Measurements from ENCODE around the gene ZNF516.

DNA sequence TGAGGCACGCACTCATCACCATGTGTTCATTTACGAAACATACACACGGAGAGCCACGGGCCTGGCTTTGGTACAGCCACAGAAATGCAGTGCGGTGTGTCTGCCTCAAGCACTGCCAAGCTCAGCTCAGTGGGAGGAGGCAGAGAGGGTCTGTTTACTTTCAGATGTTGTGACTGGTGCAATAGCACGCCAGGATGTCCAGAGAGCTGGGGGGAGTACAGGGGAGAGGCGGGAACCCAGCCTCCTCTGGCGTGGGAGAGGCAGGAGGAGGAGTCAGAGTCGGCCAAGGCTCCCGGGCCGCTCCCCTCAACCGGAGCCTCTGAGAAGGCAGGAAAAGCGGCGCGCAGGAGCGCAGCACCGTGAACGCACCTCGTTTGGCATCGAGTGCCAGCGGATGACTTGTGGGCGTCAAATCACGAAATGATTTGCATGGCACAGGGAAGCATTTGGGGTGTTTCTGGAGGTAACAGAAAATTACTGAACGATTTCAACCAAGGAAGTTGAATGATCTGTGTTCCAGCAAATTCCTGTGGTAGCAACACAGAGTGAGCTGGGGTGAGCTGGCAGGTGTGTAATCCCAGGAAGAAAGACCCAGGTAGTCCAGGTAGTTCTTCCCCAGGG, 143.0 kb downstream of the ZNF516 start:
- no peak for TF ChIP-seq POLR2AphosphoS5 (IDR thresholded peaks at IDR 0.05; ENCODE audit: low read depth, low read length)
- TF ChIP-seq POLR2A (IDR thresholded peaks at IDR 0.05; ENCODE audit: low read depth, low read length), result no peak

All from GM12892 (cell line).